ENCODE data around the gene ZDHHC1. TPM values are rescaled to one million over a fixed set of nuclear protein-coding genes. Genes with fewer than 3 reads are reported as not detected.

ZDHHC1 gene
- total and polyA plus RNA-seq, 2 of the 13 experiments (the other 11 are each of a cell fraction or from before 2014, with no cell fraction given): 0.51 to 1.1 TPM

DNA sequence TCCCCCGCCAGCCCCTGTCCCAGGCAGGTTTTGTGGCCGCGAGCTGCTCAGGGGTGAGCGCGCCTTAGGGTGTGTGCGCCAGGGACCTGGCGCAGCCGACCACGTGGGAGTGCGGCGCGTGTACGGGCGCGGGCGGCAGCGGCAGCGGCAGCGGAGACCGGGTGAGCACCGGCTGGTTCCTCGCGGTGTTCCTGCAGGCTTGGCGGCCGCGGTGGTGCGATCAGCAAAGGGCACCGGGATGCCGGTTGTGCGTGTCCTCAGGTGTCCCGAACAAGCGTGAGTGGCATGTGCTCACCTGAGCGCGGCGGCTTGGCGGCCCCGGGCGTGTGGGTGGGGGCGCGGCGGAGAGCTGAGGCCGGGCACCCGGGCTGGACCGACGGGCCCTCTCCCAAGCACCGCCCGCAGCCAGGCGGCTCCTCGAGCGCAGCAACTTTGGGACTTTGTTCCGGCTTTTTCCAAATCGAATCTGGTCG lies 14.3 kb upstream of the ZDHHC1 start (continued):
- TF ChIP-seq ZBTB10 (CRISPR knock-in tag; IDR thresholded peaks at IDR 0.05; ENCODE audit: borderline replicate concordance): no peak; the same call in 1 of the 2 replicates
- TF ChIP-seq EZH2 (conservative IDR thresholded peaks at IDR 0.05; ENCODE audit: low read depth, low read length): no peak
- no peak for TF ChIP-seq MTF1 (CRISPR knock-in tag; IDR thresholded peaks at IDR 0.05)
- no peak for TF ChIP-seq ZNF660 (CRISPR knock-in tag; IDR thresholded peaks at IDR 0.05; ENCODE audit: borderline replicate concordance, low read depth)
- no peak for TF ChIP-seq DRAP1 (CRISPR knock-in tag; IDR thresholded peaks at IDR 0.05)
- no peak for TF ChIP-seq FOXK2 (IDR thresholded peaks at IDR 0.05)
- no peak for TF ChIP-seq HNRNPL (IDR thresholded peaks at IDR 0.05; ENCODE audit: low read depth, low read length)
- TF ChIP-seq ZNF614 (CRISPR knock-in tag; IDR thresholded peaks at IDR 0.05; ENCODE audit: borderline replicate concordance): no peak
- 0 out of 2 replicates have a peak, but pooled peaks have one; percentile 17 for TF ChIP-seq RELA (CRISPR knock-in tag; IDR thresholded peaks at IDR 0.05)
- TF ChIP-seq JUND (CRISPR knock-in tag; IDR thresholded peaks at IDR 0.05): 0 out of 2 replicates have a peak, but pooled peaks have one; percentile 30
- TF ChIP-seq ZNF720 (CRISPR knock-in tag; IDR thresholded peaks at IDR 0.05): no peak
- no peak for TF ChIP-seq PBX2 (CRISPR knock-in tag; IDR thresholded peaks at IDR 0.05)
- TF ChIP-seq ATF7-NPFF (CRISPR knock-in tag; IDR thresholded peaks at IDR 0.05; ENCODE audit: low read depth): peak; percentile 97
- TF ChIP-seq, protein P1, sequence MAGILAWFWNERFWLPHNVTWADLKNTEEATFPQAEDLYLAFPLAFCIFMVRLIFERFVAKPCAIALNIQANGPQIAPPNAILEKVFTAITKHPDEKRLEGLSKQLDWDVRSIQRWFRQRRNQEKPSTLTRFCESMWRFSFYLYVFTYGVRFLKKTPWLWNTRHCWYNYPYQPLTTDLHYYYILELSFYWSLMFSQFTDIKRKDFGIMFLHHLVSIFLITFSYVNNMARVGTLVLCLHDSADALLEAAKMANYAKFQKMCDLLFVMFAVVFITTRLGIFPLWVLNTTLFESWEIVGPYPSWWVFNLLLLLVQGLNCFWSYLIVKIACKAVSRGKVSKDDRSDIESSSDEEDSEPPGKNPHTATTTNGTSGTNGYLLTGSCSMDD (CRISPR knock-in tag; IDR thresholded peaks at IDR 0.05): no peak
- TF ChIP-seq MED1 (CRISPR knock-in tag; IDR thresholded peaks at IDR 0.05): peak; percentile 54
- TF ChIP-seq MTF2 (CRISPR knock-in tag; IDR thresholded peaks at IDR 0.05; ENCODE audit: borderline replicate concordance): no peak
- TF ChIP-seq SAP130 (CRISPR knock-in tag; IDR thresholded peaks at IDR 0.05; ENCODE audit: low read depth): peak; percentile 73
- peak; percentile 80 for TF ChIP-seq ZNF878 (CRISPR knock-in tag; IDR thresholded peaks at IDR 0.05)
- TF ChIP-seq MEIS1 (CRISPR knock-in tag; IDR thresholded peaks at IDR 0.05; ENCODE audit: borderline replicate concordance): peak; percentile 79
- TF ChIP-seq ZNF563 (CRISPR knock-in tag; IDR thresholded peaks at IDR 0.05): peak; percentile 95
- TF ChIP-seq SOX5 (CRISPR knock-in tag; IDR thresholded peaks at IDR 0.05; ENCODE audit: borderline replicate concordance): no peak
- no peak for TF ChIP-seq ZNF557 (CRISPR knock-in tag; IDR thresholded peaks at IDR 0.05)
- TF ChIP-seq ETS1 (CRISPR knock-in tag; IDR thresholded peaks at IDR 0.05): no peak
- TF ChIP-seq ZNF577 (CRISPR knock-in tag; IDR thresholded peaks at IDR 0.05; ENCODE audit: borderline replicate concordance, low read depth): no peak
- no peak for TF ChIP-seq ATRX (CRISPR knock-in tag; IDR thresholded peaks at IDR 0.05; ENCODE audit: borderline replicate concordance)

Data from HepG2 (cell line).